Activated CD4-positive, CD25-positive, alpha-beta regulatory T cell treated with anti-CD3 and anti-CD28 coated beads, Interleukin-2, amount 50 U/mL, for 72 hours (primary cell): ENCODE measurements around the gene ADGB.
"Not testable (repeated sequence)": the region's sequence is repeated elsewhere in the genome, so short reads cannot be mapped to it uniquely, and the experiment has no call there.

Experiments used
- DNase-seq: peaks from one replicate; pipeline ENCODE4 v3.0.0; 2021

Gene ADGB

GRCh38 chr6:146598772-146599405, at the start of gene ADGB:
Gene ADGB (plus strand): TSS chr6:146598972. CDS start chr6:146599041, 69 bp downstream.
- DNase-seq = no peak

GRCh38 chr6:146550911-146551310, 47.9 kb upstream of the ADGB start:
- no peak for DNase-seq

- DNase-seq = no peak
Observed at GRCh38 chr6:146551545-146551944, 47.2 kb upstream of the ADGB start.

- no peak for DNase-seq
Observed at GRCh38 chr6:146553377-146554135, 45.2 kb upstream of the ADGB start.

- no peak for DNase-seq
Observed at GRCh38 chr6:146560607-146561006, 38.2 kb upstream of the ADGB start.

- DNase-seq = not testable (repeated sequence)
Observed at GRCh38 chr6:146566661-146567060, 32.1 kb upstream of the ADGB start.

GRCh38 chr6:146568619-146569018, 30.2 kb upstream of the ADGB start:
- DNase-seq = not testable (repeated sequence)

- DNase-seq = no peak
Observed at GRCh38 chr6:146574211-146574610, 24.6 kb upstream of the ADGB start.

- DNase-seq = no peak
Observed at GRCh38 chr6:146578054-146578453, 20.7 kb upstream of the ADGB start.

GRCh38 chr6:146581968-146582367, 16.8 kb upstream of the ADGB start:
- DNase-seq = no peak

GRCh38 chr6:146582857-146583256, 15.9 kb upstream of the ADGB start:
- no peak for DNase-seq

GRCh38 chr6:146583966-146584365, 14.8 kb upstream of the ADGB start:
- no peak for DNase-seq

- DNase-seq = no peak
Observed at GRCh38 chr6:146587459-146587858, 11.3 kb upstream of the ADGB start.

GRCh38 chr6:146590492-146590891, 8.3 kb upstream of the ADGB start:
- no peak for DNase-seq

GRCh38 chr6:146592451-146592850, 6.3 kb upstream of the ADGB start:
- no peak for DNase-seq

GRCh38 chr6:146593986-146594385, 4.8 kb upstream of the ADGB start:
- DNase-seq = no peak

GRCh38 chr6:146594495-146594894, 4.3 kb upstream of the ADGB start:
- DNase-seq = no peak

- DNase-seq = no peak
Observed at GRCh38 chr6:146595972-146596731, 2.6 kb upstream of the ADGB start.

- no peak for DNase-seq
Observed at GRCh38 chr6:146601352-146601751, 2.6 kb downstream of the ADGB start.

- DNase-seq = no peak
Observed at GRCh38 chr6:146602526-146602925, 3.8 kb downstream of the ADGB start.

- DNase-seq = no peak
Observed at GRCh38 chr6:146613947-146614346, 15.2 kb downstream of the ADGB start.

GRCh38 chr6:146620655-146621054, 21.9 kb downstream of the ADGB start:
- DNase-seq = no peak

GRCh38 chr6:146628350-146628749, 29.6 kb downstream of the ADGB start:
- no peak for DNase-seq

GRCh38 chr6:146634022-146634421, 35.2 kb downstream of the ADGB start:
- DNase-seq = no peak
